ENCODE measurements around the gene SAMD4A. TPM values are rescaled to one million over a fixed set of nuclear protein-coding genes. Genes with fewer than 3 reads are reported as not detected.
A peak's percentile ranks its signal among the peaks of the same experiment; 100 is the strongest.

SAMD4A gene
- total RNA-seq, 2 donors from 2014 or later = 11.2 to 15.3 TPM

GRCh38 chr14:54728700-54729527, 162.0 kb downstream of the SAMD4A start:
- H3K27me3 ChIP-seq = no peaks in the 10 kb centered on the region
- no peaks in the 10 kb centered on the region for H3K9me3 ChIP-seq
- no peak overlapping the region for H3K4me3 ChIP-seq
- 84 to 91% methylated on average over 9 of the region's 9 CpGs for WGBS, 2 donors
- no peak for ATAC-seq
- H3K4me1 ChIP-seq = no peaks in the 10 kb centered on the region
- DNase-seq = no peak
- intact Hi-C loops (cut with DNase I) = no loop called here
- H3K27ac ChIP-seq = no peak overlapping the region
- TF ChIP-seq POLR2A (IDR thresholded peaks at IDR 0.05) = no peak
- TF ChIP-seq CTCF (IDR thresholded peaks at IDR 0.05) = no peak
- H3K36me3 ChIP-seq (replicated peaks in 1 of 2; ENCODE audit: insufficient read depth in 1 of 2, low read depth in 2 of 2) = no peaks in the 10 kb centered on the region

- H3K4me3 ChIP-seq = no peak overlapping the region
- WGBS, 2 donors = 40 to 60% methylated on average over 6 of the region's 6 CpGs
- peak overlapping the region in 1 of 4 donors; percentile 26 for H3K27ac ChIP-seq
- H3K9me3 ChIP-seq = no peaks in the 10 kb centered on the region
- intact Hi-C loops (cut with DNase I) = no loop called here
- DNase-seq (peak in 1 of 4 donors; percentile 31), ATAC-seq (peak; percentile 42)
- no peaks in the 10 kb centered on the region for H3K36me3 ChIP-seq (replicated peaks in 1 of 2; ENCODE audit: insufficient read depth in 1 of 2, low read depth in 2 of 2)
- no peak for TF ChIP-seq POLR2A (IDR thresholded peaks at IDR 0.05)
- no peak for TF ChIP-seq CTCF (IDR thresholded peaks at IDR 0.05)
- no peaks in the 10 kb centered on the region for H3K27me3 ChIP-seq
- no peaks in the 10 kb centered on the region for H3K4me1 ChIP-seq
Observed at GRCh38 chr14:54730156-54730961, 163.4 kb downstream of the SAMD4A start.

GRCh38 chr14:54734966-54735365, 168.0 kb downstream of the SAMD4A start:
- Histone ChIP-seq H3K27me3 (no peaks in the 10 kb centered on the region), H3K27ac (no peak overlapping the region), H3K4me3 (no peak overlapping the region), H3K4me1 (no peaks in the 10 kb centered on the region), H3K9me3 (no peaks in the 10 kb centered on the region), H3K36me3 (replicated peaks in 1 of 2; ENCODE audit: insufficient read depth in 1 of 2, low read depth in 2 of 2) (no peaks in the 10 kb centered on the region)
- DNase-seq (no peak), ATAC-seq (no peak)
- WGBS, 2 donors = 80 to 88% methylated on average over 6 of the region's 6 CpGs
- TF ChIP-seq POLR2A (IDR thresholded peaks at IDR 0.05) (no peak), CTCF (IDR thresholded peaks at IDR 0.05) (no peak)
- intact Hi-C loops (cut with DNase I) = no loop called here

- DNase-seq (no peak), ATAC-seq (no peak)
- no peaks in the 10 kb centered on the region for H3K9me3 ChIP-seq
- no peak overlapping the region for H3K27ac ChIP-seq
- TF ChIP-seq POLR2A (IDR thresholded peaks at IDR 0.05) (no peak), CTCF (IDR thresholded peaks at IDR 0.05) (no peak)
- no peak overlapping the region for H3K4me3 ChIP-seq
- no peaks in the 10 kb centered on the region for H3K27me3 ChIP-seq
- 86 to 88% methylated on average over 3 of the region's 3 CpGs for WGBS, 2 donors
- intact Hi-C loops (cut with DNase I) = no loop called here
- H3K4me1 ChIP-seq = no peaks in the 10 kb centered on the region
- no peaks in the 10 kb centered on the region for H3K36me3 ChIP-seq (replicated peaks in 1 of 2; ENCODE audit: insufficient read depth in 1 of 2, low read depth in 2 of 2)
Observed at GRCh38 chr14:54735424-54735823, 168.5 kb downstream of the SAMD4A start.
